ENCODE results near the gene ZFPM1. TPM values are rescaled to one million over a fixed set of nuclear protein-coding genes. Genes with fewer than 3 reads are reported as not detected.

ZFPM1 gene
- total RNA-seq, 1 experiment from 2014 or later: 5.0 TPM

DNA sequence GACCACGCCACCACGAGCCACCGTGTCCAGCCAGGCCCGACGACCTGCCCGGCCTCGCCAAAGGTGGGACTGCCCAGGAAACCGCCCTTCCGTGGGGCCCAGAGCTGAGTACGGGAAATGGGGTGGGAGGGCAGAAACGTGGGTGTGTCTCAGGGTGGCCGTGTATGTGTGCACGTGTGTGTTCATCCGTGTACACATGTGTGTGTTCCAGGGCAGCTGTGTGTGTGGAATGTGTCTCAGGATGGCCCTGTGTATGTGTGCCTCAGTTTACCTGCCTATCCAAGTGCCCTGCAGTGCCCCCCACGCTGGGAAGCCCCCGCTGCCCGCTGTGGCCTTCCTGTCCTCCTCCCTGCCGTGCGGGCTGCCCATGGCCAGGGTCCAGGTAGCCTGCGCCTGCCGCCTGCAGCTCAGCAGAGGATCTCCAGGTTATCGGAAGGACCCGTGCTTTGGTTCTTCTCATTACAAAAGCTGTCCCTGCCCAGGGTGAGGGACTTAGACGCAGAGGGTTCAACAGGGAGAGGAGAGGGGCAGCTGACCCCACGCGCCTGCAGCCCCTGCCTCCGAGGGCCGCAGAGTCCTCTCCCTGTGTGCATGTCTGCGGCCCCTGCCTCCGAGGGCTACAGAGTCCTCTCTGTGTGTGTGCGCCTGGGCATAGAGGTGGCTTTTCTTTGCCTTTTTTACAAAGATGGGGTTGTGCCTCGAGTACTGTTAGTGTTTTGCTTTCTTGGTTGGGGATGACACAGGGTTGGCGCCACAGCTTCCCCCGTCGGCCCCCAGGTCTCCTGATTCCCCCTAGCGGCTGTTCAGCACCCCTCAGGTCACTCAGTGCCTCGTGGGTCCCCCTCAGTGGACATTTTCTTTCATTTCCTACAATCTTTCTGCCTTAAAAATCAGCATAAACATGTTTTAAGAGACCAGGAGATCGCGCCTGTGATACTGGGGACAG is 46.7 kb upstream of the ZFPM1 start:
- CTCF ChIA-PET: interaction anchor here (0.6 kb wide), 1 partner anchor 371 kb away, joined by 3 read pairs; no protein-coding TSS in a partner anchor
- TF ChIP-seq, protein P1, sequence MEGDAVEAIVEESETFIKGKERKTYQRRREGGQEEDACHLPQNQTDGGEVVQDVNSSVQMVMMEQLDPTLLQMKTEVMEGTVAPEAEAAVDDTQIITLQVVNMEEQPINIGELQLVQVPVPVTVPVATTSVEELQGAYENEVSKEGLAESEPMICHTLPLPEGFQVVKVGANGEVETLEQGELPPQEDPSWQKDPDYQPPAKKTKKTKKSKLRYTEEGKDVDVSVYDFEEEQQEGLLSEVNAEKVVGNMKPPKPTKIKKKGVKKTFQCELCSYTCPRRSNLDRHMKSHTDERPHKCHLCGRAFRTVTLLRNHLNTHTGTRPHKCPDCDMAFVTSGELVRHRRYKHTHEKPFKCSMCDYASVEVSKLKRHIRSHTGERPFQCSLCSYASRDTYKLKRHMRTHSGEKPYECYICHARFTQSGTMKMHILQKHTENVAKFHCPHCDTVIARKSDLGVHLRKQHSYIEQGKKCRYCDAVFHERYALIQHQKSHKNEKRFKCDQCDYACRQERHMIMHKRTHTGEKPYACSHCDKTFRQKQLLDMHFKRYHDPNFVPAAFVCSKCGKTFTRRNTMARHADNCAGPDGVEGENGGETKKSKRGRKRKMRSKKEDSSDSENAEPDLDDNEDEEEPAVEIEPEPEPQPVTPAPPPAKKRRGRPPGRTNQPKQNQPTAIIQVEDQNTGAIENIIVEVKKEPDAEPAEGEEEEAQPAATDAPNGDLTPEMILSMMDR (IDR thresholded peaks at IDR 0.05; ENCODE audit: unreplicated experiment): no peak
- no TSS peak for BruUV-seq (replicated peaks)
- no peak overlapping the region for H3K27ac Mint-ChIP-seq (ENCODE audit: low read depth, unreplicated experiment)
- H3K9me3 Mint-ChIP-seq (ENCODE audit: unreplicated experiment): peaks cover 6% of the 10 kb centered on the region
- POLR2A ChIA-PET: no interaction called here
- no peaks in the 10 kb centered on the region for H3K36me3 Mint-ChIP-seq (ENCODE audit: insufficient read depth, unreplicated experiment)
- intact Hi-C loops (cut with micrococcal nuclease): no loop called here
- peaks cover 7% of the 10 kb centered on the region for H3K4me1 Mint-ChIP-seq (ENCODE audit: insufficient read depth, unreplicated experiment)
- H3K4me3 Mint-ChIP-seq (ENCODE audit: unreplicated experiment): no peak overlapping the region
- no peaks in the 10 kb centered on the region for H3K27me3 Mint-ChIP-seq (ENCODE audit: insufficient read depth, unreplicated experiment)
- no peak for DNase-seq (ENCODE audit: unreplicated experiment)

DNA sequence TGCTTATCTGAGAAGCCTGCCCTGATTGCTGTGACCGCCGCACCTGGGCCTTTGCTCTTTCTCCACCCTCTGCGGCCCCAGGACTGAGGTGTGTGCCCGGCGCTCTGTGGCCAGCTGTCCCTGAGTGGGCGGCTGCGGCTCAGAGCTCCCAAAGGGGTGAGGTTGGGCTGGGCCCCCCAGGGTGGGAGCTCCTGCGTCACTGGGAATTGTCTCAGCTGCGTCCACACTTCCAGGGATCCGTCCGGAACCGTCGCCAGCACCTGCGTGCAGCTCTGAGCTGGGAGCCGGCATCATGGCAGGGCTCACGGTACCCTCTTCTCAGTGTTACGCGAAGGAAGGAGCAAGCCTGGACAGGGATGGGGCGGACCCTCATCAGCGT is 46.0 kb upstream of the ZFPM1 start:
- H3K27me3 Mint-ChIP-seq (ENCODE audit: insufficient read depth, unreplicated experiment): no peaks in the 10 kb centered on the region
- H3K27ac Mint-ChIP-seq (ENCODE audit: low read depth, unreplicated experiment): no peak overlapping the region

DNA sequence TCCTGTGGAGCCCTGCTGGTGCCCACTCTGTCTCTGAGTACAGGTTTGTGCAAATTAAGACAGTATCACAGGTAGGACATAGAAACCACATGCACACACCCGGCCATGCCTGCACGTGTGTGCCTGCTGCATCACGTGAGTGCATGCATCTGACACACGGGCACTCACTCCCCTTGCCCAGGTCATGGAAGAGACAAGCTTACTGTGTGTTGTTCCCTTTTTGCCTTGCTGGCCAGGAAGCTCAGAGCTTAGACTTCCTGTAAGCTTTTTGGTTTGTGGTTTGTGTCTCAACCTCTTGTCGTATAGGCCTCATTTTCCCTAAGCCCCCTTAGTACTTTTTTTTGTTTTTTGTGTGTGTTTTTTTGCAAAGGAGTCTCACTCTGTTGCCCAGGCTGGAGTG is 45.3 kb upstream of the ZFPM1 start:
- CTCF ChIA-PET: interaction anchor here (0.6 kb wide), 1 partner anchor 536 kb away, joined by 4 read pairs; no protein-coding TSS in a partner anchor
- no peak for DNase-seq (ENCODE audit: unreplicated experiment)
- Mint-ChIP-seq H3K4me1 (ENCODE audit: insufficient read depth, unreplicated experiment) (peaks cover 7% of the 10 kb centered on the region), H3K9me3 (ENCODE audit: unreplicated experiment) (no peaks in the 10 kb centered on the region), H3K27ac (ENCODE audit: low read depth, unreplicated experiment) (no peak overlapping the region), H3K4me3 (ENCODE audit: unreplicated experiment) (no peak overlapping the region), H3K36me3 (ENCODE audit: insufficient read depth, unreplicated experiment) (no peaks in the 10 kb centered on the region), H3K27me3 (ENCODE audit: insufficient read depth, unreplicated experiment) (no peaks in the 10 kb centered on the region)
- TF ChIP-seq, protein P1 (IDR thresholded peaks at IDR 0.05; ENCODE audit: unreplicated experiment): no peak
- no TSS peak for BruUV-seq (replicated peaks)
- intact Hi-C loops (cut with micrococcal nuclease): no loop called here
- POLR2A ChIA-PET: no interaction called here

More for the DNA sequence above, 46.0 kb upstream of the ZFPM1 start:
- Mint-ChIP-seq H3K36me3 (ENCODE audit: insufficient read depth, unreplicated experiment) (no peaks in the 10 kb centered on the region), H3K4me3 (ENCODE audit: unreplicated experiment) (no peak overlapping the region), H3K9me3 (ENCODE audit: unreplicated experiment) (no peaks in the 10 kb centered on the region), H3K4me1 (ENCODE audit: insufficient read depth, unreplicated experiment) (peaks cover 7% of the 10 kb centered on the region)
- no TSS peak for BruUV-seq (replicated peaks)
- ChIA-PET POLR2A (no interaction called here), CTCF (no interaction called here)
- DNase-seq (ENCODE audit: unreplicated experiment): no peak
- TF ChIP-seq, protein P1 (IDR thresholded peaks at IDR 0.05; ENCODE audit: unreplicated experiment): no peak
- intact Hi-C loops (cut with micrococcal nuclease): no loop called here

DNA sequence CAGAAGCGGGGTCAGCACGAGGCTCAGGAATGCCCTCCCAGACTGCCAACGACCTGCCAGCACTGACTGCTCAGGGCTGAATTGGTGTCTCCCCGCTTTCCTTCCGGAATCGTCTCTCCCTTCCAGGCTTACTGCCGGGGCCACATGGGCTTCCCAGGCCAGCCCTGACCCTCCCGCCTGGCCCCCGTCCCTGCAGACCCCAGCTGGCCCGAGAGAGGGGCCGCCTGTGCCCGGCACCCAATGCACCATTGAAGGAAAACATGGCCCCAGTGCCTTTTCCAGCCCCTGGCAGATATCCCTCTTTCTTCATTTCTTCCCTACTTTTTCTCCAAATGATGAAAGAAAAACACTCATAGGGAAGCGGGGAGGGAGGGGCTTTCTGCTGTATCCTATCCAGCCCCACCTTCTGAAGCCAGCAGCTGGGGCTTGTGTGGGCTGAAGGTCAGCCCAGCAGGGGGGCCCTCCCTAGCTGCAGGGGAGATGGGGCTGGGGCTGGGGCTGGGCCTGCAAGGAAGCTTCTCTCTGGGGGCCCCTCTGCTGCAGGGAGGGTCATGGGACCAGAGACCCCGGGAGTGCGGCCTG is 44.4 kb upstream of the ZFPM1 start:
- BruUV-seq (replicated peaks): no TSS peak

More for the DNA sequence above, 44.4 kb upstream of the ZFPM1 start:
- H3K4me3 Mint-ChIP-seq (ENCODE audit: unreplicated experiment): no peak overlapping the region
- no peaks in the 10 kb centered on the region for H3K36me3 Mint-ChIP-seq (ENCODE audit: insufficient read depth, unreplicated experiment)
- POLR2A ChIA-PET: no interaction called here
- CTCF ChIA-PET: no interaction called here
- H3K27ac Mint-ChIP-seq (ENCODE audit: low read depth, unreplicated experiment): no peak overlapping the region
- intact Hi-C loops (cut with micrococcal nuclease): no loop called here
- no peaks in the 10 kb centered on the region for H3K9me3 Mint-ChIP-seq (ENCODE audit: unreplicated experiment)
- TF ChIP-seq, protein P1 (IDR thresholded peaks at IDR 0.05; ENCODE audit: unreplicated experiment): no peak
- H3K27me3 Mint-ChIP-seq (ENCODE audit: insufficient read depth, unreplicated experiment): no peaks in the 10 kb centered on the region
- H3K4me1 Mint-ChIP-seq (ENCODE audit: insufficient read depth, unreplicated experiment): peaks cover 7% of the 10 kb centered on the region
- no peak for DNase-seq (ENCODE audit: unreplicated experiment)
